NCI-H82 treated with DMSO at 0.1 percent for 48 hours (cell line): ENCODE results near the gene DYRK1A.

Experiments used
- DNase-seq: peaks from one replicate; lab custom pipeline; 2025; ENCODE audit not compliant: unreplicated experiment; lab: John Stamatoyannopoulos, UW

DYRK1A gene

GRCh38 chr21:37384416-37384815, 17.8 kb downstream of the DYRK1A start:
- no peak for DNase-seq

- no peak for DNase-seq
Measured at GRCh38 chr21:37385179-37385765, 18.7 kb downstream of the DYRK1A start.

- DNase-seq: no peak
Measured at GRCh38 chr21:37386151-37386550, 19.6 kb downstream of the DYRK1A start.

GRCh38 chr21:37389456-37389855, 22.9 kb downstream of the DYRK1A start:
- DNase-seq: no peak

- DNase-seq: no peak
Measured at GRCh38 chr21:37391666-37392065, 25.1 kb downstream of the DYRK1A start.

GRCh38 chr21:37392441-37392840, 25.9 kb downstream of the DYRK1A start:
- DNase-seq: no peak

- DNase-seq: no peak
Measured at GRCh38 chr21:37393030-37393429, 26.5 kb downstream of the DYRK1A start.

GRCh38 chr21:37393786-37394185, 27.2 kb downstream of the DYRK1A start:
- no peak for DNase-seq

- DNase-seq: no peak
Measured at GRCh38 chr21:37395961-37396360, 29.4 kb downstream of the DYRK1A start.

GRCh38 chr21:37396855-37397254, 30.3 kb downstream of the DYRK1A start:
- no peak for DNase-seq

- no peak for DNase-seq
Measured at GRCh38 chr21:37398697-37399096, 32.1 kb downstream of the DYRK1A start.

- no peak for DNase-seq
Measured at GRCh38 chr21:37402251-37402867, 35.8 kb downstream of the DYRK1A start.

GRCh38 chr21:37405629-37406028, 39.1 kb downstream of the DYRK1A start:
- DNase-seq: no peak

GRCh38 chr21:37407719-37408420, 41.3 kb downstream of the DYRK1A start:
- DNase-seq: no peak

GRCh38 chr21:37408464-37409193, 42.1 kb downstream of the DYRK1A start:
- DNase-seq: no peak

GRCh38 chr21:37410639-37411038, 44.1 kb downstream of the DYRK1A start:
- DNase-seq: no peak

GRCh38 chr21:37412603-37413360, 46.2 kb downstream of the DYRK1A start:
- no peak for DNase-seq

GRCh38 chr21:37413553-37414291, 47.1 kb downstream of the DYRK1A start:
- DNase-seq: no peak

GRCh38 chr21:37414292-37415253, 48.0 kb downstream of the DYRK1A start:
- DNase-seq: no peak
